ENCODE measurements around the gene GARS1.
A peak's percentile ranks its signal among the peaks of the same experiment; 100 is the strongest.

Gene GARS1

DNA sequence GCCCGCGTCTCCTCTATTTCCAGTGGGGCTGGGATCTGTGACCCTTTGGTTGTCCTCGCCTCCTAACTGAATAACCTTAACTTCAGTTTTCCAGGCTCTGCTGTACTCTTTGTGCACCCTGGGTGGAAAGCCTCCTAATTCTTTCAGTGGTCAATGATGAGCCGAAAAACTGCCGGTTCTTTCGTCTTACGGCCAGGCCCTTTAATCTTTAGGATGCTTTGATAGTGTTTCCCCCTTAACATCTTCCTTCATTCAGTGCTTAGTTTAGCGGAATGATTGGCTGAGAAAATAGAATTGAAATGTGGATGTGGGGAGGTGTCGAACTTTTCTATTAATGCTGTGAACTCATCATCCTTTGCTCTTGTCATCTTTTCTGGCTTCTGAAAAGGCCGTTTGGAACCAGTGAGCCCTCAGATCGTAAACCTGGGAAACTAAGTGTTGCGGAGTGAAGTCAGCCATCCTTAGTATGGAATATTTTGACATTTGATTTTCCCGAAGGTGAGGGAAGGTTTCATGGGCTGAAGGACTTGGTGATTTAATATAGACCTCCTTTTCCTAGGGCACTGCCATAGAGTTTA, 847 bp downstream of the GARS1 start:
- Histone ChIP-seq H3K36me3 (ENCODE audit: insufficient read depth, low read length) (peaks cover 24% of the 10 kb centered on the region), H3K27ac (ENCODE audit: low read depth, low read length, poor library complexity, severe bottlenecking) (peak overlapping the region; percentile 93), H3K9me3 (ENCODE audit: low read length) (no peaks in the 10 kb centered on the region), H3K4me3 (ENCODE audit: low read depth, low read length, poor library complexity, severe bottlenecking) (peak overlapping the region; percentile 84), H3K79me2 (ENCODE audit: insufficient read depth, low read length) (peaks cover 45% of the 10 kb centered on the region), H3K9ac (ENCODE audit: low read length) (peak overlapping the region; percentile 90), H2AFZ (ENCODE audit: low read length) (no peak overlapping the region), H3F3A (ENCODE audit: insufficient read depth, low read length) (no peaks in the 10 kb centered on the region), H3K9me2 (ENCODE audit: low read depth, low read length) (no peaks in the 10 kb centered on the region), H3K4me2 (ENCODE audit: low read length) (peak overlapping the region; percentile 85), H3K4me1 (ENCODE audit: insufficient read depth, low read length, severe bottlenecking) (peaks cover 27% of the 10 kb centered on the region), H4K20me1 (ENCODE audit: insufficient read depth, low read length) (no peaks in the 10 kb centered on the region), H3K27me3 (ENCODE audit: insufficient read depth, low read length) (no peaks in the 10 kb centered on the region)
- TF ChIP-seq, protein P1, sequence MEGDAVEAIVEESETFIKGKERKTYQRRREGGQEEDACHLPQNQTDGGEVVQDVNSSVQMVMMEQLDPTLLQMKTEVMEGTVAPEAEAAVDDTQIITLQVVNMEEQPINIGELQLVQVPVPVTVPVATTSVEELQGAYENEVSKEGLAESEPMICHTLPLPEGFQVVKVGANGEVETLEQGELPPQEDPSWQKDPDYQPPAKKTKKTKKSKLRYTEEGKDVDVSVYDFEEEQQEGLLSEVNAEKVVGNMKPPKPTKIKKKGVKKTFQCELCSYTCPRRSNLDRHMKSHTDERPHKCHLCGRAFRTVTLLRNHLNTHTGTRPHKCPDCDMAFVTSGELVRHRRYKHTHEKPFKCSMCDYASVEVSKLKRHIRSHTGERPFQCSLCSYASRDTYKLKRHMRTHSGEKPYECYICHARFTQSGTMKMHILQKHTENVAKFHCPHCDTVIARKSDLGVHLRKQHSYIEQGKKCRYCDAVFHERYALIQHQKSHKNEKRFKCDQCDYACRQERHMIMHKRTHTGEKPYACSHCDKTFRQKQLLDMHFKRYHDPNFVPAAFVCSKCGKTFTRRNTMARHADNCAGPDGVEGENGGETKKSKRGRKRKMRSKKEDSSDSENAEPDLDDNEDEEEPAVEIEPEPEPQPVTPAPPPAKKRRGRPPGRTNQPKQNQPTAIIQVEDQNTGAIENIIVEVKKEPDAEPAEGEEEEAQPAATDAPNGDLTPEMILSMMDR (IDR thresholded peaks at IDR 0.05; ENCODE audit: low read length), result no peak
- no peak for TF ChIP-seq EZH2 (IDR thresholded peaks at IDR 0.05; ENCODE audit: borderline replicate concordance, low read length)

- Histone ChIP-seq H3K27me3 (ENCODE audit: insufficient read depth, low read length) (no peaks in the 10 kb centered on the region), H3K27ac (ENCODE audit: low read depth, low read length, poor library complexity, severe bottlenecking) (peak overlapping the region; percentile 93), H3K4me2 (ENCODE audit: low read length) (peak overlapping the region; percentile 85), H3K36me3 (ENCODE audit: insufficient read depth, low read length) (peaks cover 30% of the 10 kb centered on the region), H3K4me1 (ENCODE audit: insufficient read depth, low read length, severe bottlenecking) (peaks cover 27% of the 10 kb centered on the region), H4K20me1 (ENCODE audit: insufficient read depth, low read length) (no peaks in the 10 kb centered on the region), H2AFZ (ENCODE audit: low read length) (no peak overlapping the region), H3F3A (ENCODE audit: insufficient read depth, low read length) (no peaks in the 10 kb centered on the region), H3K79me2 (ENCODE audit: insufficient read depth, low read length) (peaks cover 45% of the 10 kb centered on the region), H3K9ac (ENCODE audit: low read length) (peak overlapping the region; percentile 90), H3K9me2 (ENCODE audit: low read depth, low read length) (no peaks in the 10 kb centered on the region), H3K9me3 (ENCODE audit: low read length) (no peaks in the 10 kb centered on the region), H3K4me3 (ENCODE audit: low read depth, low read length, poor library complexity, severe bottlenecking) (peak overlapping the region; percentile 84)
- TF ChIP-seq, protein P1 (IDR thresholded peaks at IDR 0.05; ENCODE audit: low read length), result no peak
- TF ChIP-seq EZH2 (IDR thresholded peaks at IDR 0.05; ENCODE audit: borderline replicate concordance, low read length), result no peak
Observed at GRCh38 chr7:30596014-30596641, 1.4 kb downstream of the GARS1 start.

GRCh38 chr7:30596721-30597120, 2.0 kb downstream of the GARS1 start:
- peak overlapping the region; percentile 84 for H3K4me3 ChIP-seq (ENCODE audit: low read depth, low read length, poor library complexity, severe bottlenecking)
- no peak overlapping the region for H3K27ac ChIP-seq (ENCODE audit: low read depth, low read length, poor library complexity, severe bottlenecking)
- no peaks in the 10 kb centered on the region for H3K9me3 ChIP-seq (ENCODE audit: low read length)
- peaks cover 36% of the 10 kb centered on the region for H3K36me3 ChIP-seq (ENCODE audit: insufficient read depth, low read length)
- no peaks in the 10 kb centered on the region for H3K27me3 ChIP-seq (ENCODE audit: insufficient read depth, low read length)
- peak overlapping the region; percentile 90 for H3K9ac ChIP-seq (ENCODE audit: low read length)
- peak overlapping the region; percentile 85 for H3K4me2 ChIP-seq (ENCODE audit: low read length)
- no peaks in the 10 kb centered on the region for H3K9me2 ChIP-seq (ENCODE audit: low read depth, low read length)
- H4K20me1 ChIP-seq (ENCODE audit: insufficient read depth, low read length), result no peaks in the 10 kb centered on the region
- H3K4me1 ChIP-seq (ENCODE audit: insufficient read depth, low read length, severe bottlenecking), result peaks cover 27% of the 10 kb centered on the region
- TF ChIP-seq EZH2 (IDR thresholded peaks at IDR 0.05; ENCODE audit: borderline replicate concordance, low read length), result no peak
- TF ChIP-seq, protein P1 (IDR thresholded peaks at IDR 0.05; ENCODE audit: low read length), result no peak
- peaks cover 45% of the 10 kb centered on the region for H3K79me2 ChIP-seq (ENCODE audit: insufficient read depth, low read length)
- H2AFZ ChIP-seq (ENCODE audit: low read length), result no peak overlapping the region
- H3F3A ChIP-seq (ENCODE audit: insufficient read depth, low read length), result no peaks in the 10 kb centered on the region
